Skeletal muscle tissue (tissue), 4 donors: Measurements from ENCODE around the gene CLASP1. TPM values are rescaled to one million over a fixed set of nuclear protein-coding genes. Genes with fewer than 3 reads are reported as not detected.
"Not testable (repeated sequence)": the region's sequence is repeated elsewhere in the genome, so short reads cannot be mapped to it uniquely, and the experiment has no call there.

Experiments used
- H3K27ac ChIP-seq: one replicate; pipeline ENCODE4 v1.7.0; 2013; ENCODE audit warnings: mild to moderate bottlenecking, low read depth, low read length, inconsistent platforms
- H3K27me3 ChIP-seq, 3 donors: one replicate each; pipeline ENCODE4 v1.7.0; 2013; ENCODE audit warnings: low read length in 3 of 3; ENCODE audit not compliant: control insufficient read depth in 3 of 3, insufficient read depth in 3 of 3
- H3K36me3 ChIP-seq, 3 donors: one replicate each; pipeline ENCODE4 v1.7.0; 2013; ENCODE audit warnings: low read length in 3 of 3; ENCODE audit not compliant: control insufficient read depth in 3 of 3, insufficient read depth in 3 of 3
- H3K4me1 ChIP-seq, 3 donors: one replicate each; pipeline ENCODE4 v1.7.0; 2013; ENCODE audit warnings: low read length in 3 of 3, mild to moderate bottlenecking in 3 of 3; ENCODE audit not compliant: control insufficient read depth in 3 of 3, insufficient read depth in 3 of 3
- H3K4me3 ChIP-seq, 3 donors: one replicate each; pipeline ENCODE4 v1.7.0; 2013; ENCODE audit warnings: low read length in 3 of 3
- H3K9ac ChIP-seq, 3 donors: one replicate each; pipeline ENCODE4 v1.7.0; 2013; ENCODE audit warnings: low read length in 3 of 3, mild to moderate bottlenecking in 3 of 3, moderate library complexity in 2 of 3, low read depth in 1 of 3
- H3K9me3 ChIP-seq, 3 donors: one replicate each; pipeline ENCODE4 v1.7.0; 2013; ENCODE audit warnings: low read length in 3 of 3; ENCODE audit not compliant: control insufficient read depth in 3 of 3
- total RNA-seq: library from RNA; depleted of rRNA; stranded (reverse); fragments of >200 nt; gene quantifications from one replicate; pipeline ENCODE4 v1.2.3, GENCODE V29; 2014
- donor health status: Osteomylitis.

CLASP1 gene
- total RNA-seq, 1 donor from 2014 or later = 74.1 TPM

GRCh38 chr2:121647396-121647795 is 1.9 kb downstream of the CLASP1 start:
- Histone ChIP-seq H3K27me3 (no peaks in the 10 kb centered on the region), H3K9me3 (no peaks in the 10 kb centered on the region), H3K9ac (peak overlapping the region; percentile 96 to 100 (median 99)), H3K4me1 (peaks cover 29 to 32% (median 30%) of the 10 kb centered on the region in 3 donors), H3K27ac (peak overlapping the region; percentile 99), H3K36me3 (peaks cover 0 to 2% (median 0%) of the 10 kb centered on the region in 3 donors), H3K4me3 (peak overlapping the region; percentile 95 to 99 (median 97))

- Histone ChIP-seq H3K9ac (no peak overlapping the region), H3K9me3 (no peaks in the 10 kb centered on the region), H3K27ac (no peak overlapping the region), H3K36me3 (peaks cover 0 to 5% (median 0%) of the 10 kb centered on the region in 3 donors), H3K4me3 (no peak overlapping the region), H3K4me1 (peaks cover 21 to 25% (median 23%) of the 10 kb centered on the region in 3 donors), H3K27me3 (no peaks in the 10 kb centered on the region)
Observed at GRCh38 chr2:121644715-121645114, 4.5 kb downstream of the CLASP1 start.

DNA sequence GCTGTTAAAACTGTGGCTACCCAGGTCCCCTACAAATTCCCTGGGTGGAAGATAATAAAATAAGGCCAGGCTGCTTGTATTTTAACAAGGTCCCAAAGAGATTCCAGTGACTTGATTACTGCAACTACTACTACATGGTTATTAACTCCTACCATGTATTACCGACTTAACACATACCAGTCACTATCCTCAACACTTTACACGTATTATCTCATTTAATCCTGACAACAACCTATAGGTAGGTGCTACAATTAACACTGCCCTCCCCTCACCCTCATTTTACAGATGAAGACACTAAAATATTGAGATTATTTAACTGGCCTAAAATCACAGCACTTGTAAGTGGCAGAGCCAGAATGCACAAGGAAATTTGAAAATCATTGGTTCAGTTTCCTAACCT is 5.4 kb downstream of the CLASP1 start:
- Histone ChIP-seq H3K9me3 (no peaks in the 10 kb centered on the region), H3K9ac (no peak overlapping the region), H3K4me3 (no peak overlapping the region), H3K27ac (no peak overlapping the region), H3K36me3 (peaks cover 0 to 5% (median 3%) of the 10 kb centered on the region in 3 donors), H3K27me3 (no peaks in the 10 kb centered on the region), H3K4me1 (peaks cover 21 to 25% (median 23%) of the 10 kb centered on the region in 3 donors)

DNA sequence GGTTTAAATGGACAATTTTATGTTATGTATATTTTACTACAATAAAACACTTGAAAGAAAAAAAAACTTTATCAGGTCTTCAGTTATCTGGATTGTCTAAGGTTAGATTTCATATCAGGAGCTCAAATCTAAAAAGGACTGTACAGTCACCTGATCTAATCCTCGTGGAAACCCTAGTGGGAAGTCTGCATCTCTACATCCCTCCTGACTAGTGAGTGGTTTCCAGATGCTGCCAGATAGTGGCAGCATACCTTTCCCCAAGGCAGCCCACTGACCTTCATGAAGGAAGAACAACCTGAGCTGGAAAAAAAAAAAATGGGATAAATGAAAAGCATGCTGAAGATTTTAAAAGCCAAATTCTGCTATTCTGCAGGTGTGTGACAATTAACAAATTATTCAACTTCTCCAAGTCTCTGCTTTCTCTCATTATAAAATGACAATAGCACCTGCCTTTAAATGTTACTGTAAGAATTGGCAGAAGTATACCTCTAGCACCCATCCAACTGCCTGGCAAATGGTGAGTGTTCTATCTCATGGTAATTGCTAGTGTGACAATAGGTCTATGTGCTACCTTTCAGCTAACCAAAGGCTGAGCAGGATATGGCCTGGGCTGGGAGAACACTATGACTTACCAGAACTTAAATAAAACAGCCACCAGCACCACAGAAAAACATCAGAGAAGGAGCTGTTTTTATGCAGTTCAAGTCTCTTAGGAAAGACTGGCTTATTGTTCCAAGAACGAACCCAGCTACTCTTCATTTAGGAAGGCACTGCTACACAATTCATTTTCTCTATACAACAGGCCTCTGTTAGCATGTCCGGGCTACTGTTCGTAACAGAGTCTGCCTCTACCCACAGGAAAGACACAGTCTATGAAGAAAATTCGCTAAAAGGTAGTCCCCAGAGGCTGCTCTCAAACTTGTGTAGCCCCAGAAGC is 8.6 kb downstream of the CLASP1 start:
- H3K27ac ChIP-seq = peak overlapping the region; percentile 20
- H3K4me1 ChIP-seq = peaks cover 15 to 18% (median 17%) of the 10 kb centered on the region in 3 donors
- peak overlapping the region in 2 of 3 donors; percentile 12 to 57 for H3K9ac ChIP-seq
- no peaks in the 10 kb centered on the region for H3K27me3 ChIP-seq
- no peak overlapping the region for H3K4me3 ChIP-seq
- H3K36me3 ChIP-seq = peaks cover 0 to 5% (median 3%) of the 10 kb centered on the region in 3 donors
- H3K9me3 ChIP-seq = no peaks in the 10 kb centered on the region

DNA sequence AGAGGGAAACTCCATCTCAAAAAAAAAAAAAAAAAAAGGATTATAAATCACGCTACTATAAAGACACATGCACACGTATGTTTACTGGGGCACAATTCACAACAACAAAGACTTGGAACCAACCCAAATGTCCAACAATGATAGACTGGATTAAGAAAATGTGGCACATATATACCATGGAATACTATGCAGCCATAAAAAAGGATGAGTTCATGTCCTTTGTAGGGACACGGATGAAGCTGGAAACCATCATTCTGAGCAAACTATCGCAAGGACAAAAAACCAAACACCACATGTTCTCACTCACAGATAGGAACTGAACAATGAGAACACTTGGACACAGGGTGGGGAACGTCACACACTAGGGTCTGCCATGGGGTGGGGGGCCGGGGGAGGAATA is 9.4 kb downstream of the CLASP1 start:
- peaks cover 8 to 13% (median 12%) of the 10 kb centered on the region in 3 donors for H3K4me1 ChIP-seq
- H3K9ac ChIP-seq, H3K4me3 ChIP-seq, H3K36me3 ChIP-seq, H3K9me3 ChIP-seq, H3K27me3 ChIP-seq, H3K27ac ChIP-seq: not testable (repeated sequence)

- H3K4me3 ChIP-seq = no peak overlapping the region
- no peak overlapping the region for H3K27ac ChIP-seq
- no peaks in the 10 kb centered on the region for H3K27me3 ChIP-seq
- peaks cover 15 to 19% (median 19%) of the 10 kb centered on the region in 3 donors for H3K4me1 ChIP-seq
- H3K9ac ChIP-seq = no peak overlapping the region
- H3K36me3 ChIP-seq = peaks cover 0 to 5% (median 3%) of the 10 kb centered on the region in 3 donors
- H3K9me3 ChIP-seq = no peaks in the 10 kb centered on the region
Observed at GRCh38 chr2:121638333-121638732, 10.9 kb downstream of the CLASP1 start.

GRCh38 chr2:121635371-121635770 is 13.9 kb downstream of the CLASP1 start:
- Histone ChIP-seq H3K9me3 (no peaks in the 10 kb centered on the region), H3K36me3 (peaks cover 0 to 3% (median 0%) of the 10 kb centered on the region in 3 donors), H3K27ac (no peak overlapping the region), H3K27me3 (no peaks in the 10 kb centered on the region), H3K4me3 (no peak overlapping the region), H3K4me1 (peaks cover 8 to 13% (median 12%) of the 10 kb centered on the region in 3 donors), H3K9ac (no peak overlapping the region)

DNA sequence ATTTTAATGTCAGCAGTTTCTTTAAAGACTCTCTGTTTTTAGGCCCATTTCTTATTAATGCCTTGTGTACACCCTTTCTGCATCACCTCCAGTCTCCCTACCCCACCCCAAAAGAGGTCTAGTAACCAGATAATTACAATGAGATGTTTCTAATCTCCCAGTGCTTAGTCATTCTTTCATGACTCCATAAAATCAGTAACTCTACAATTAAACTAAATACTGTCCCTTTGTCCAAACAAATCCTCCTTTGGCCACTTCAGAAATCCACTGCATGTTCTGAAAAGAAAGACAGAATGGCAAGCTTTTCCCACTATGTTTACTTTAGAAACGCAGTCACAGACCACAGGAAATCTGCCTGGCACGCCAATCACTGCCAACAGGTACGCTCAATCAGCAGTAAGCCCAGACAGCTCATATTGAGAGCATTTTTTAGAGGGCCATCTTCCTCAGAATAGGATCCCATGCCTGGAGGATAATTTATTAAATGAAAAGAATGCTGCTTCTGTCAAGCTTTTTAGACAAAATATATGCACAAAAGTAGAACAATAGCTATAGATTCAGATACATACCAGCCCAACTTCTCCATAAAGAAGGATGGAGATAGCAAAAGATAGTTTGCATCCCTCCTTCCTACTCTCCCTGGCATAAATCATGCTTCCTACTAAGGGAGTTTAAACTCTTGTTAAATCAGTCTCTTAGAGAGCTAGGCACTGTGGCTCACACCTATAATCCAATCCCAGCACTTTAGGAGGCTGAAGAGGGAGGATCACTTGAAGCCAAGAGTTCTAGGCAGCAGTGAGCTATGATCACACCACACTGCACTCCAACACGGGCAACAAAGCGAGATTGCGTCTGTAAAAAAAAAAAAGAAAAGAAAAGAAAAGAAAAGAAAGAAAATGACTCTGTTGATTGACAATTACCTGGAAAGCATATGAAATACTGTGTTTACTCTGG is 14.6 kb downstream of the CLASP1 start:
- H3K9me3 ChIP-seq = no peaks in the 10 kb centered on the region
- peaks cover 8 to 12% (median 10%) of the 10 kb centered on the region in 3 donors for H3K4me1 ChIP-seq
- H3K27ac ChIP-seq = peak overlapping the region; percentile 10
- H3K36me3 ChIP-seq = peaks cover 0 to 3% (median 0%) of the 10 kb centered on the region in 3 donors
- no peak overlapping the region for H3K4me3 ChIP-seq
- H3K9ac ChIP-seq = no peak overlapping the region
- no peaks in the 10 kb centered on the region for H3K27me3 ChIP-seq

- H3K4me3 ChIP-seq = no peak overlapping the region
- no peaks in the 10 kb centered on the region for H3K9me3 ChIP-seq
- H3K27me3 ChIP-seq = no peaks in the 10 kb centered on the region
- peak overlapping the region; percentile 10 for H3K27ac ChIP-seq
- no peaks in the 10 kb centered on the region for H3K36me3 ChIP-seq
- H3K4me1 ChIP-seq = peaks cover 8 to 12% (median 10%) of the 10 kb centered on the region in 3 donors
- no peak overlapping the region for H3K9ac ChIP-seq
Observed at GRCh38 chr2:121633463-121633862, 15.8 kb downstream of the CLASP1 start.
